GM23248 (cell line): ENCODE data around the gene WNT9B.

Experiments
- EZH2 ChIP-seq: fragments of 200-600 bp; sonication (generic); IDR thresholded peaks from 2 replicates; pipeline ENCODE4 v1.6.1; 2018; ENCODE audit warnings: antibody characterized with exemption, mild to moderate bottlenecking; ENCODE audit not compliant: insufficient read depth, poor library complexity, severe bottlenecking
- EZH2phosphoT487 ChIP-seq: fragments of 200-600 bp; sonication (generic); IDR thresholded peaks from 2 replicates; pipeline ENCODE4 v1.6.1; 2018; ENCODE audit warnings: antibody characterized with exemption, moderate library complexity, mild to moderate bottlenecking, low read depth; ENCODE audit not compliant: insufficient read depth

- TF ChIP-seq EZH2, result peak; percentile 91
- no peak for TF ChIP-seq EZH2phosphoT487
Observed at GRCh38 chr17:46850688-46851028, 725 bp upstream of the WNT9B start.
